Measurements from ENCODE around the gene TSHZ2.
"Not testable (repeated sequence)": the region's sequence is repeated elsewhere in the genome, so short reads cannot be mapped to it uniquely, and the experiment has no call there.

The TSHZ2 gene

DNA sequence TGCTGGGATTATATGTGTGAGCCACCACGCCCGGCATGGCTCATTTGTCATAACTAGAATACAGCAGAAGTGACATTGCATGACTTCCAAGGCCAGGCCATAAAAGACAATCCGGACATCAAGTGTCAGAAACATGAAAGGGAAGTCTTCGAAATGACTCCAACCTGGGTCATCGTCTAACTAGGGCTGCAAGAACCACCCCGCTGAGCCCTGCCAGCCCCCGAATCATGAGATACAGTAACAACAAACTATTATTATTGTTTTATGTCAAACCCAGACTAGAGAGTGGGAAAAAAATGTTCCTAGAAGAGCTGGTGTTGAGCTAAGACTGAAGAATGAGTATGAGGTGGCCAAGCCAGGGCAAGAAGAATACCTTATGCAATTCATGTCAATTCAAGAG lies 561.9 kb downstream of the TSHZ2 start:
- Histone ChIP-seq H3K4me3 (ENCODE audit: extremely low read depth, insufficient read depth, low read length, poor library complexity, severe bottlenecking) (no peak overlapping the region), H3K9me3 (ENCODE audit: control insufficient read depth, low read length) (no peaks in the 10 kb centered on the region), H3K4me1 (ENCODE audit: control insufficient read depth, insufficient read depth, low read length, poor library complexity, severe bottlenecking) (no peaks in the 10 kb centered on the region), H3K27ac (ENCODE audit: low read depth, low read length, severe bottlenecking) (no peak overlapping the region), H3K36me3 (ENCODE audit: control insufficient read depth, insufficient read depth, low read length) (no peaks in the 10 kb centered on the region)
- 92 to 100% methylated on average over 3 to 5 of the region's 7 CpGs for WGBS, 2 experiments (ENCODE audit: insufficient coverage in 2 of 2)

DNA sequence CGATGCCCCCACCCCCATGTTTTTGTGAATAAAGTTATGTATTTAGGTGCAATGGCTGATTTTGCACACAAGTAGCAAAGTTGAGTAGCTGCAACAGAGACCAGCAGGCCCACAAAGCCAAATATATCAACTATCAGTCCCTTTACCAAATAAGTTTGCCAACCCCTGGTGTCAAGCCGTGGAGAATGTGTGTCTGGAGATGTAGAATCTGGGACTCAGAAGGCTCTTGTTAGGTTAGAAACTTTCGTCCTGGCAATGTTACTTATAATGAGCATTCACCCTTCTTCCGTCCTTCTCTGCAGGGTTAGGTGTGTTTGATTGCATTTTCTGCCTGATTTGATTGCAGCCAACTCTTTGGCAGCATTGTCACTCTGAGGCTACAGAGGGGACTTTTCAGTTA lies 563.7 kb downstream of the TSHZ2 start:
- 92 to 100% methylated on average over 1 to 2 of the region's 4 CpGs for WGBS, 2 experiments (ENCODE audit: insufficient coverage in 2 of 2)
- no peaks in the 10 kb centered on the region for H3K9me3 ChIP-seq (ENCODE audit: control insufficient read depth, low read length)
- H3K4me3 ChIP-seq (ENCODE audit: extremely low read depth, insufficient read depth, low read length, poor library complexity, severe bottlenecking) = no peak overlapping the region
- H3K4me1 ChIP-seq (ENCODE audit: control insufficient read depth, insufficient read depth, low read length, poor library complexity, severe bottlenecking) = no peaks in the 10 kb centered on the region
- no peaks in the 10 kb centered on the region for H3K36me3 ChIP-seq (ENCODE audit: control insufficient read depth, insufficient read depth, low read length)
- no peak overlapping the region for H3K27ac ChIP-seq (ENCODE audit: low read depth, low read length, severe bottlenecking)

DNA sequence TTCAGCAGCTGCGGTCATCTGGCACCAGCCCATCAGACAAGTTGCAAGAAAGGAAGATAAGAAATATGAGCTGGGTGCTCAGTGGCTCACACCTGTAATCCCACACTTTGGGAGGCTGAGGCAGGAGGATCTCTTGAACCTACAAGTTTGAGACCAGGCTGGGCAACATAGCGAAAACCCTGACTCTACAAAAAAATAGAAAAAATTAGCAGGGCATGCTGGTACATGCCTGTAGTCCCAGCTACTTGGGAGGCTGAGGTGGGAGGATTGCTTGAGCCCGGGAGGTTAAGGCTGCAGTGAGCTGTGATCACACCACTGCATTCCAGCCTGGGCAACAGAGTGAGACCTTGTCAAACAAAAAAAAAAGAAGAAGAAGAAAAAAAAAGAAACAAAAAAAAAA lies 564.2 kb downstream of the TSHZ2 start:
- not testable (repeated sequence) for H3K9me3 ChIP-seq (ENCODE audit: control insufficient read depth, low read length); H3K4me3 ChIP-seq (ENCODE audit: extremely low read depth, insufficient read depth, low read length, poor library complexity, severe bottlenecking); H3K27ac ChIP-seq (ENCODE audit: low read depth, low read length, severe bottlenecking); H3K36me3 ChIP-seq (ENCODE audit: control insufficient read depth, insufficient read depth, low read length); H3K4me1 ChIP-seq (ENCODE audit: control insufficient read depth, insufficient read depth, low read length, poor library complexity, severe bottlenecking)
- 85 to 100% methylated on average over 1 to 2 of the region's 3 CpGs for WGBS, 2 experiments (ENCODE audit: insufficient coverage in 2 of 2)

DNA sequence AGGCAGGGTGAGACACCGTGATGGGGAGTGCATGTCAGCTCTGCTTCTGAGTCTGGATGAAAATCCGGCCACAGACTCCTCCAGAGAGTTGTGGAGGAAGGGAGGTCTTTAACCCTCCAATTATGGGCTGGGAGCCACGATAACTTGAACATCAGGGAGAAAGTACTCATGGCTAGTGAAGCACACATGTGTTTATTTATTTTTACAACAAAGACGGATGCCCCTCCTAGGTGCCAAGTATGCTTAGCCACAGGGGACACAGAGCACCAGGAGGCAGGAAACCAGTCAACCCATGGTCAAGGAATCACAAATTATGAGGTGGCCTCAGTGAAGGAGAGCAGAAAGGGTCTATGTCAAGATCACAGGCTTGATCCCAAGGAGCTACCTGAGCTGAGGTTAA lies 567.4 kb downstream of the TSHZ2 start:
- H3K27ac ChIP-seq (ENCODE audit: low read depth, low read length, severe bottlenecking) = no peak overlapping the region
- no peaks in the 10 kb centered on the region for H3K36me3 ChIP-seq (ENCODE audit: control insufficient read depth, insufficient read depth, low read length)
- WGBS, 2 experiments (ENCODE audit: insufficient coverage in 2 of 2) = 97 to 100% methylated on average over 3 to 4 of the region's 4 CpGs
- no peaks in the 10 kb centered on the region for H3K4me1 ChIP-seq (ENCODE audit: control insufficient read depth, insufficient read depth, low read length, poor library complexity, severe bottlenecking)
- no peak overlapping the region for H3K4me3 ChIP-seq (ENCODE audit: extremely low read depth, insufficient read depth, low read length, poor library complexity, severe bottlenecking)
- H3K9me3 ChIP-seq (ENCODE audit: control insufficient read depth, low read length) = no peaks in the 10 kb centered on the region
